ENCODE measurements around the gene LMLN.
"Not testable (repeated sequence)": the region's sequence is repeated elsewhere in the genome, so short reads cannot be mapped to it uniquely, and the experiment has no call there.

Gene LMLN

GRCh38 chr3:198032039-198032936, 72.3 kb downstream of the LMLN start:
- Histone ChIP-seq H3K27ac (ENCODE audit: low read depth, low read length) (no peak overlapping the region), H3K36me3 (ENCODE audit: control insufficient read depth in 5 of 5, insufficient read depth in 5 of 5, low read length in 5 of 5) (peaks cover 0 to 6% (median 3%) of the 10 kb centered on the region in 5 donors), H3K27me3 (ENCODE audit: control insufficient read depth in 5 of 5, insufficient read depth in 4 of 5, low read length in 5 of 5) (no peaks in the 10 kb centered on the region), H3K9ac (ENCODE audit: low read length in 5 of 5) (no peak overlapping the region), H3K4me1 (ENCODE audit: control insufficient read depth in 5 of 5, insufficient read depth in 5 of 5, low read length in 5 of 5) (no peaks in the 10 kb centered on the region), H3K4me3 (ENCODE audit: low read depth in 1 of 5, low read length in 5 of 5) (no peak overlapping the region), H3K9me3 (ENCODE audit: control insufficient read depth in 5 of 5, low read length in 5 of 5) (no peaks in the 10 kb centered on the region)

- Histone ChIP-seq H3K9me3 (ENCODE audit: control insufficient read depth in 5 of 5, low read length in 5 of 5) (no peaks in the 10 kb centered on the region), H3K4me3 (ENCODE audit: low read depth in 1 of 5, low read length in 5 of 5) (no peak overlapping the region), H3K9ac (ENCODE audit: low read length in 5 of 5) (no peak overlapping the region), H3K27ac (ENCODE audit: low read depth, low read length) (no peak overlapping the region), H3K27me3 (ENCODE audit: control insufficient read depth in 5 of 5, insufficient read depth in 4 of 5, low read length in 5 of 5) (no peaks in the 10 kb centered on the region), H3K4me1 (ENCODE audit: control insufficient read depth in 5 of 5, insufficient read depth in 5 of 5, low read length in 5 of 5) (no peaks in the 10 kb centered on the region), H3K36me3 (ENCODE audit: control insufficient read depth in 5 of 5, insufficient read depth in 5 of 5, low read length in 5 of 5) (peaks cover 4 to 14% (median 13%) of the 10 kb centered on the region in 5 donors)
Measured at GRCh38 chr3:198043119-198043518, 83.1 kb downstream of the LMLN start.

- no peak overlapping the region for H3K4me3 ChIP-seq (ENCODE audit: low read depth in 1 of 5, low read length in 5 of 5)
- no peaks in the 10 kb centered on the region for H3K4me1 ChIP-seq (ENCODE audit: control insufficient read depth in 5 of 5, insufficient read depth in 5 of 5, low read length in 5 of 5)
Measured at GRCh38 chr3:198046120-198046857, 86.3 kb downstream of the LMLN start.

GRCh38 chr3:198048445-198048844, 88.4 kb downstream of the LMLN start:
- H3K27ac ChIP-seq (ENCODE audit: low read depth, low read length) = no peak overlapping the region
- no peak overlapping the region for H3K9ac ChIP-seq (ENCODE audit: low read length in 5 of 5)
- H3K4me3 ChIP-seq (ENCODE audit: low read depth in 1 of 5, low read length in 5 of 5) = no peak overlapping the region
- H3K9me3 ChIP-seq (ENCODE audit: control insufficient read depth in 5 of 5, low read length in 5 of 5) = no peaks in the 10 kb centered on the region
- H3K27me3 ChIP-seq (ENCODE audit: control insufficient read depth in 5 of 5, insufficient read depth in 4 of 5, low read length in 5 of 5) = no peaks in the 10 kb centered on the region
- no peaks in the 10 kb centered on the region for H3K4me1 ChIP-seq (ENCODE audit: control insufficient read depth in 5 of 5, insufficient read depth in 5 of 5, low read length in 5 of 5)
- no peaks in the 10 kb centered on the region for H3K36me3 ChIP-seq (ENCODE audit: control insufficient read depth in 5 of 5, insufficient read depth in 5 of 5, low read length in 5 of 5)

More at GRCh38 chr3:198046120-198046857, 86.3 kb downstream of the LMLN start:
- no peaks in the 10 kb centered on the region for H3K9me3 ChIP-seq (ENCODE audit: control insufficient read depth in 5 of 5, low read length in 5 of 5)
- no peak overlapping the region for H3K9ac ChIP-seq (ENCODE audit: low read length in 5 of 5)
- no peaks in the 10 kb centered on the region for H3K27me3 ChIP-seq (ENCODE audit: control insufficient read depth in 5 of 5, insufficient read depth in 4 of 5, low read length in 5 of 5)
- H3K36me3 ChIP-seq (ENCODE audit: control insufficient read depth in 5 of 5, insufficient read depth in 5 of 5, low read length in 5 of 5) = no peaks in the 10 kb centered on the region
- H3K27ac ChIP-seq (ENCODE audit: low read depth, low read length) = no peak overlapping the region

- Histone ChIP-seq H3K4me3 (ENCODE audit: low read depth in 1 of 5, low read length in 5 of 5) (no peak overlapping the region), H3K9me3 (ENCODE audit: control insufficient read depth in 5 of 5, low read length in 5 of 5) (no peaks in the 10 kb centered on the region), H3K9ac (ENCODE audit: low read length in 5 of 5) (no peak overlapping the region), H3K4me1 (ENCODE audit: control insufficient read depth in 5 of 5, insufficient read depth in 5 of 5, low read length in 5 of 5) (no peaks in the 10 kb centered on the region), H3K36me3 (ENCODE audit: control insufficient read depth in 5 of 5, insufficient read depth in 5 of 5, low read length in 5 of 5) (no peaks in the 10 kb centered on the region), H3K27me3 (ENCODE audit: control insufficient read depth in 5 of 5, insufficient read depth in 4 of 5, low read length in 5 of 5) (no peaks in the 10 kb centered on the region), H3K27ac (ENCODE audit: low read depth, low read length) (no peak overlapping the region)
Measured at GRCh38 chr3:198051836-198052235, 91.8 kb downstream of the LMLN start.

- H3K9me3 ChIP-seq (ENCODE audit: control insufficient read depth in 5 of 5, low read length in 5 of 5); H3K36me3 ChIP-seq (ENCODE audit: control insufficient read depth in 5 of 5, insufficient read depth in 5 of 5, low read length in 5 of 5); H3K4me1 ChIP-seq (ENCODE audit: control insufficient read depth in 5 of 5, insufficient read depth in 5 of 5, low read length in 5 of 5); H3K9ac ChIP-seq (ENCODE audit: low read length in 5 of 5); H3K27me3 ChIP-seq (ENCODE audit: control insufficient read depth in 5 of 5, insufficient read depth in 4 of 5, low read length in 5 of 5); H3K27ac ChIP-seq (ENCODE audit: low read depth, low read length); H3K4me3 ChIP-seq (ENCODE audit: low read depth in 1 of 5, low read length in 5 of 5): not testable (repeated sequence)
Measured at GRCh38 chr3:198053462-198053861, 93.4 kb downstream of the LMLN start.

GRCh38 chr3:198061119-198062067, 101.4 kb downstream of the LMLN start:
- no peaks in the 10 kb centered on the region for H3K4me1 ChIP-seq (ENCODE audit: control insufficient read depth in 5 of 5, insufficient read depth in 5 of 5, low read length in 5 of 5)
- no peaks in the 10 kb centered on the region for H3K36me3 ChIP-seq (ENCODE audit: control insufficient read depth in 5 of 5, insufficient read depth in 5 of 5, low read length in 5 of 5)
- no peaks in the 10 kb centered on the region for H3K9me3 ChIP-seq (ENCODE audit: control insufficient read depth in 5 of 5, low read length in 5 of 5)
- no peak overlapping the region for H3K4me3 ChIP-seq (ENCODE audit: low read depth in 1 of 5, low read length in 5 of 5)
- H3K27ac ChIP-seq (ENCODE audit: low read depth, low read length) = no peak overlapping the region
- H3K9ac ChIP-seq (ENCODE audit: low read length in 5 of 5) = no peak overlapping the region
- no peaks in the 10 kb centered on the region for H3K27me3 ChIP-seq (ENCODE audit: control insufficient read depth in 5 of 5, insufficient read depth in 4 of 5, low read length in 5 of 5)

- no peaks in the 10 kb centered on the region for H3K27me3 ChIP-seq (ENCODE audit: control insufficient read depth in 5 of 5, insufficient read depth in 4 of 5, low read length in 5 of 5)
- H3K4me3 ChIP-seq (ENCODE audit: low read depth in 1 of 5, low read length in 5 of 5) = no peak overlapping the region
- no peak overlapping the region for H3K27ac ChIP-seq (ENCODE audit: low read depth, low read length)
- no peaks in the 10 kb centered on the region for H3K36me3 ChIP-seq (ENCODE audit: control insufficient read depth in 5 of 5, insufficient read depth in 5 of 5, low read length in 5 of 5)
- no peaks in the 10 kb centered on the region for H3K9me3 ChIP-seq (ENCODE audit: control insufficient read depth in 5 of 5, low read length in 5 of 5)
- no peaks in the 10 kb centered on the region for H3K4me1 ChIP-seq (ENCODE audit: control insufficient read depth in 5 of 5, insufficient read depth in 5 of 5, low read length in 5 of 5)
- no peak overlapping the region for H3K9ac ChIP-seq (ENCODE audit: low read length in 5 of 5)
Measured at GRCh38 chr3:198062068-198062465, 102.0 kb downstream of the LMLN start.

GRCh38 chr3:198064420-198064819, 104.4 kb downstream of the LMLN start:
- no peaks in the 10 kb centered on the region for H3K27me3 ChIP-seq (ENCODE audit: control insufficient read depth in 5 of 5, insufficient read depth in 4 of 5, low read length in 5 of 5)
- H3K9me3 ChIP-seq (ENCODE audit: control insufficient read depth in 5 of 5, low read length in 5 of 5) = no peaks in the 10 kb centered on the region
- H3K36me3 ChIP-seq (ENCODE audit: control insufficient read depth in 5 of 5, insufficient read depth in 5 of 5, low read length in 5 of 5) = no peaks in the 10 kb centered on the region
- no peak overlapping the region for H3K9ac ChIP-seq (ENCODE audit: low read length in 5 of 5)
- H3K4me1 ChIP-seq (ENCODE audit: control insufficient read depth in 5 of 5, insufficient read depth in 5 of 5, low read length in 5 of 5) = no peaks in the 10 kb centered on the region
- no peak overlapping the region for H3K27ac ChIP-seq (ENCODE audit: low read depth, low read length)
- no peak overlapping the region for H3K4me3 ChIP-seq (ENCODE audit: low read depth in 1 of 5, low read length in 5 of 5)
